Measurements from ENCODE around the gene GM2A.
A peak's percentile ranks its signal among the peaks of the same experiment; 100 is the strongest.

The GM2A gene

GRCh38 chr5:151252762-151253604 lies at the start of gene GM2A:
Gene GM2A, plus strand, starts transcription at chr5:151253185. Its CDS starts 32 bp downstream, at chr5:151253217.
- peak; percentile 100 for DNase-seq

DNA sequence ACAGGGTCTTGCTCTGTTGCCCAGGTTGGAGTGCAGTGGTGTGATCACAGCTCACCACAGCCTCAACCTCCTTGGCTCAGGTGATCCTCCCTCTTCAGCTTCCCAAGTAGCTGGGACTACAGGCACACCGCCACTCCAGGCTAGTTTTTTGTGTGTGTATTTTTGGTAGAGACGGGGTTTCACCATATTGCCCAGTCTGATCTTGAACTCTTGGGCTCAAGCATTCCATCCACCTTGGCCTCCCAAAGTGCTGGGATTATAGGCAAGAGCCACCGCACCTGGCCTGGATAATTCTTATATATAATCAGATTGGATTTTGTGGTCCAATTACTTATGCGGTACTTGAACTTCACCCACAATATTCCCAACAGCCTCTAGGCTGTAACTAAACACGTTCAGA lies 48.9 kb upstream of the GM2A start:
- no peak for DNase-seq

GRCh38 chr5:151205411-151205810 lies 47.6 kb upstream of the GM2A start:
- no peak for DNase-seq

GRCh38 chr5:151208481-151208914 lies 44.5 kb upstream of the GM2A start:
- no peak for DNase-seq

DNA sequence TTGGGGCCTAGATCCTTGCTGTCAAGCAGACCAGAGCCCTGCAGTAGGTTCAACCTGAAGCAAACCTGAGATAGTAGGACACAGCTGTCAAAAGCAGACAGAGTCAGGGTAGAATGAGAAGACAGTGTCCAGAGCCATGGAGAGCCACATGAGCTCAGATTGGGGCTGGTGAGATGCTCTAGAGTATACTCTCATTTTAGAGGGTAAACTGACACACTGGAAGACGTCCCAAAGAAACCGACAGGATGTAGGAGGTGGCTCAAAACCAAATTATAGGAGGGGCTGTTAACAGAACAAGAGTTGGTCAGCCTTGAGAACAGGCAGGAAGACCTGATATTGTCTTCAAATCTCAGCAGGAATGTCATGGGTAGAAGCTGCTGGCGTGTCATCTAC lies 40.6 kb upstream of the GM2A start:
- peak; percentile 54 for DNase-seq

- DNase-seq: peak; percentile 95
These were observed 39.0 kb upstream of the GM2A start for GRCh38 chr5:151213803-151214613.

GRCh38 chr5:151214614-151215545 lies 38.1 kb upstream of the GM2A start:
- peak; percentile 60 for DNase-seq

DNA sequence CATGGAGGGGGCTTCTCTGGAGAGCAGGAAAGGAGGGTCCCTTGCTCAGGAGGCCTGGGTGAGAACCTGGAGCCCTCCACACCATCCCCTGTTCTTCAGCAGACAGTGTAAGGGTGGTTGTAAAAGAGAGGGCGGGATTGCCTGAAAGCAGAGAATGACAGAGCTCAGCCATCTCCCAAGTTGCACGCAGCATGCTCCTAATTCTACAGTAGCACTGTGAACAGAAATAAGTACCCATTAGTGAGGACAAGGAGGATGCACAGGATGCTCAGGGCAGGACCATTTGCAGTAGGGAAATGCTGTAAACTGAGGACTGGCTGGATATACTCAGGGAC lies 37.5 kb upstream of the GM2A start:
- DNase-seq: no peak

DNA sequence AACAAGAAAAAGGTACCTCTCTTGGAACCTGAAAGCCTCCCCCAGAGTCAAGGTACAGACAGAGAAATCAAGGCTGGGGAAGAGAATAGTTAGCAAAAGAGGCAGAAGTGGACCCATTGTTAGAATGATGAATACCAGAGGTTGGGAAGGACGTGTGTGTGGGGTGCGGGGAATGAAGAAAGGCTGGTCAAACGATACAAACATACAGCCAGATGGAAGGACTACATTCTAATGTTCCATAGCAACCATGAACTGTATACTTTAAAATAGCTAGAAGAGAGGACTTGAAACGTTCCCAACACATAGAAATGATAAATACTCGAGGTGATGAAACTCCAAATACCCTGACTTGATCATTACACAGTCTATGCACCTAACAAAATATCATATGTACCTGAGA lies 36.2 kb upstream of the GM2A start:
- DNase-seq: no peak

- no peak for DNase-seq
These were observed 34.8 kb upstream of the GM2A start for GRCh38 chr5:151218177-151218576.

GRCh38 chr5:151219138-151219537 lies 33.8 kb upstream of the GM2A start:
- no peak for DNase-seq

- DNase-seq: no peak
These were observed 33.2 kb upstream of the GM2A start for GRCh38 chr5:151219789-151220188.

DNA sequence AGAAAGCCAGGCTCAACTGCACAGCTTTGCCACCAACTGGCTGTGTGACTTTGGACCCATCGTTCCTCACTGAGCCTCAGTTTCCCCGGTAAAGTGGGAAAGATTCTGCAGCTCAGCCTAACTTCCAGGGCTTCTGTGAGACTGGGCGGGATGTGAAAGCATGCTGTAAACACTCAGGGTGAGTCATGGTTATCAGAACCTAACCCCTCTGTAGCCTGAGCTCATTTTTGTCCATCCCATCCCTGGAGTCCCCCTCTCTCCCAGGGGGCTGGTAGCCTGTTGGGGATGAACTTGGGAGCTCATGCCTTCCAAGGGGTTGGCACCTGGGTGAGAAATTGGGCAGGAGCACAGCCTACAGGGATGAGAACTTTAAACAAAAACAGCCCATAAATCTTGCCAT lies 31.4 kb upstream of the GM2A start:
- no peak for DNase-seq

GRCh38 chr5:151222054-151222789 lies 30.8 kb upstream of the GM2A start:
- no peak for DNase-seq

DNA sequence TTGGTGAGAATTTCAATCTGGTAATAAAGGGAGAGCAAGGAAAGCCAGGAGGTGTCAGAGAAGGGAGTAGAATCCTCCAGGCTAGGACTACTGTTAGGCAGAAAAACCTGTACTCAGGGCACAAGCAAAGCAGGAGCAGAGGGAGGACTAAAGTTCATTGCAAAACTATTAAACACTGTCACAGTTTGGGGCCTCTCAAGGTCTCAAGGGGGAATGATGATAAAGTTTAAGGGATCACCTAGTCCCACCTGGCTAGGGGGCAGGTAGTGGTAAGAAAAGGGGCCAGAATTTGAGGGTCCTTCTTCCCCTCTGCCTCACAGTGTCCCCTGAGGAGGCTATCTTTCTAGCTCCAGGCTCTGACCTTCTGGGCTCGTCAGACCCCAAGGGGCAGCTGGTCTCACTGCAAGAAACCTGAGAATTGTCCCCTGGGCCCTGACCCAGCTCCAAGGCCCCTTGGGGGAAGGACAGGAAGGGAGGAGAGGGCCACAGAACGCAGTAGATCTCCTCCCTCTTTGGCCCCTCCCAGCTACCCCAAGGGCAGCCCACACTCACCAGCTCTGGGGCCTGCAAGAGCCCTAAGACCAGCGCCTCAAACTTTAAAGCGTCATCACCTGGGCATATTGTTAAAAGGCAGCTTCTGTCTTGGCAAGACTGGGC lies 30.1 kb upstream of the GM2A start:
- DNase-seq: peak; percentile 66

- peak; percentile 80 for DNase-seq
These were observed 29.3 kb upstream of the GM2A start, which contains the start of gene CCDC69 for GRCh38 chr5:151223447-151224264. Gene CCDC69, minus strand, starts transcription at chr5:151224092. Its CDS starts 122 bp downstream, at chr5:151223970.

GRCh38 chr5:151224372-151224771 lies 28.6 kb upstream of the GM2A start:
- no peak for DNase-seq

DNA sequence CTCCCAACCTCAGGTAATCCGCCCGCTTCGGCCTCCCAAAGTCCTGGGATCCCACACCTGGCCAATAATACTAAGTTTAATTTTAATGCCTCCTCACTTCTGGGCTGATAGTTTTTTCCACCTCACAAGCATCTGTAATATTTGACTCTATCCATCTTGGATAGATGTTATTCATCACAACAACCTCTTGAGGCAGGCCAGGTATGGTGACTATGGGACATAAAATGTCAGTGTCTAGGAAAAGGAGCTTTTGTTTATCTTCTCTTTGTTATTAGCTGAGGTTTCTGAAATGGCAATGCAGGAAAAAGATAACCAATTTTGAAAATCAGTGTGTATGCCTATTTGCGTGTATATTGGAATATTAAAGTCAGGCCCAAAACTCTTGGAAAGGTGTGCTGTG lies 27.9 kb upstream of the GM2A start:
- DNase-seq: no peak

DNA sequence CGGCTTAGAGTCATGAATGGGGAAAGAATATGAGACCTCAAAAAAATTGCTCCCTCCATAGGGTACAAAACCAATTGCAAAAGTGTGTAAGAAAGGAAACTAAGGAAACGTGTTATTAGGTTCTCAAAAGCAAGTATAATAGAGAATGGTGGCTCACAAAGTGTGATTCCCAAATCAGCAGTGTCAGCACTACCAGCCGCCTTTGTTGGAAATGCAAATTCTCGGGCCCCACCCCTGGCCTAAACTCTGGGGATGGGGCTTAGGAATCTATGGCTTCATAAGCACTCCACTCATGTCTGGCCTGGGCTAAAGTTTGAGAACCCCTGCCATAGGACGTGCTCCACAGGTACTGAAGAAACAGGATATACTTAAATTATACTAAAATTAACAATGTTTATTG lies 27.5 kb upstream of the GM2A start:
- no peak for DNase-seq

DNA sequence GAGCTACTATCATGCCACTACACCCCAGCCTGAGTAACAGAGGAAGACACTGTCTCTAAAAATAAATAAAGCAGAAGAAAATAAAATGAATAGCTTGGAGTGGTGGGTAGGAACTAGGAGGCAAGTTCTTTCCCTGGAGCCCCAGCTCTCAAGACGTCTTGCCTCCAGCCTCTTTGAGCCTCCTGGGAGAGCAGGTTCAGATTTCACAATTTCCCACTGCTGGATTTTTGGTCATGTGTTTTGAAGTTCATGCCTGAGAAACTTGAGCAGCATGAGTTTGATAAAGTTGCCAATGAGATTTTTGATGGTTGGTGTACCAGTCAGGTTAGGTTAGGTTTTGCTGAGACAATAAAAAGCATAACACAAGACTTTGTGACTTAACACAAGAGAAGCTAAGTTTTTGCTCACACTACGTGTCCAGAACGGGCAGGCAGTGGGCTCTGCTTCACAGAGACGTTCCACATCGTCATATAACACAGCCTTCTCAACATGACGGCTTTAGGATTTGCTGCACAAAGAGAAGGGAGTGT lies 25.0 kb upstream of the GM2A start:
- DNase-seq: no peak

Data from activated CD4-positive, alpha-beta T cell treated with anti-CD3 and anti-CD28 coated beads, Interleukin-2, Interleukin-6, amounts not matched to agents 100 ng/mL and 50 ng/mL, durations not matched to agents 16 hours and 8 hours (primary cell).